ENCODE measurements around the gene IQGAP1. TPM values are rescaled to one million over a fixed set of nuclear protein-coding genes. Genes with fewer than 3 reads are reported as not detected.

Gene IQGAP1
- total RNA-seq, 6 experiments from 2014 or later = 12.2 to 43.7 (median 26.3) TPM

DNA sequence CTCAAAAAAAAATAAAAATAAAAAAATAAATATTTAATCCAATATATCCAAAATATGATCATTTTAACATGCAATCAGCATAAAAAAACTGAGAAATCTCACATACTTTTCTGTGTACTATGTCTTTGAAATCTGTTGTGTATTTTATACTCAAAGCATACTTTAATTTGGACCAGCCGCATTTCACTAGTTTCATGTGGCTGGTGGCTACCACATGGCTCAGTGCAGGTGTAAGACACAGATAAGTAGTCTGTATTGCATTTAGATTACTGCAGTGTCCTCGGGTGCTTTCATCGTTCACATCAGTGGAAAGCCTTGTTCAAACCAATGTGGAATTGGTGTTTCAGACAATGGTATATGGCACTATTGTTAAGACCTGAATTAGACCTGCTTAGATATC is 152.7 kb downstream of the IQGAP1 start:
- TF ChIP-seq POLR2A (IDR thresholded peaks at IDR 0.05) = no peak
- TF ChIP-seq, protein P1, sequence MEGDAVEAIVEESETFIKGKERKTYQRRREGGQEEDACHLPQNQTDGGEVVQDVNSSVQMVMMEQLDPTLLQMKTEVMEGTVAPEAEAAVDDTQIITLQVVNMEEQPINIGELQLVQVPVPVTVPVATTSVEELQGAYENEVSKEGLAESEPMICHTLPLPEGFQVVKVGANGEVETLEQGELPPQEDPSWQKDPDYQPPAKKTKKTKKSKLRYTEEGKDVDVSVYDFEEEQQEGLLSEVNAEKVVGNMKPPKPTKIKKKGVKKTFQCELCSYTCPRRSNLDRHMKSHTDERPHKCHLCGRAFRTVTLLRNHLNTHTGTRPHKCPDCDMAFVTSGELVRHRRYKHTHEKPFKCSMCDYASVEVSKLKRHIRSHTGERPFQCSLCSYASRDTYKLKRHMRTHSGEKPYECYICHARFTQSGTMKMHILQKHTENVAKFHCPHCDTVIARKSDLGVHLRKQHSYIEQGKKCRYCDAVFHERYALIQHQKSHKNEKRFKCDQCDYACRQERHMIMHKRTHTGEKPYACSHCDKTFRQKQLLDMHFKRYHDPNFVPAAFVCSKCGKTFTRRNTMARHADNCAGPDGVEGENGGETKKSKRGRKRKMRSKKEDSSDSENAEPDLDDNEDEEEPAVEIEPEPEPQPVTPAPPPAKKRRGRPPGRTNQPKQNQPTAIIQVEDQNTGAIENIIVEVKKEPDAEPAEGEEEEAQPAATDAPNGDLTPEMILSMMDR (IDR thresholded peaks at IDR 0.05) = no peak
- WGBS (ENCODE audit: insufficient coverage, low coverage, low lambda C conversion rate, missing lambda C conversion rate) = 85% methylated on average over 3 of the region's 3 CpGs
- ATAC-seq (no peak), DNase-seq (no peak)
- no peak overlapping the region for H3K27ac ChIP-seq
- peaks cover 0 to 6% (median 0%) of the 10 kb centered on the region in 4 donors for H3K36me3 ChIP-seq
- intact Hi-C loops (cut with DNase I) = no loop called here
- peaks cover 0 to 17% (median 0%) of the 10 kb centered on the region in 4 donors for H3K4me1 ChIP-seq
- H3K9me3 ChIP-seq = no peaks in the 10 kb centered on the region
- no peak overlapping the region for H3K4me3 ChIP-seq
- no peaks in the 10 kb centered on the region for H3K27me3 ChIP-seq

DNA sequence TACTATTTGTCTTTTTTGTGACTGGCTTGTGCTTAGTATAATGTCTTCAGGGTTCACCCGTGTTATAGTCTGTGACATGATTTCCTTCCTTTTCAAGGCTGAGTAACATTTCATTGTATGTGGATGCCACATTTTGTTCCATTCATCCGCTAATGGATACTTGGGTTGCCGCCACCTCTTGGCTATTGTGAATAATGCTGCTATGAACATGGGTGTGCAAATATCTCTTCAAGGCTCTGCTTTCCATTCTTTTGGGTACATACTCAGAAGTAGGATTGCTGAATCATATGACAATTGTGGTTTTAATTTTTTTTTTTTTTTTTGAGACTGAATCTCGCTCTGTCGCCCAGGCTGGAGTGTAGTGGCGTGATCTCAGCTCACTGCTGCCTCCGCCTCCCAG is 157.1 kb downstream of the IQGAP1 start:
- intact Hi-C loops (cut with DNase I) = no loop called here
- H3K27ac ChIP-seq = no peak overlapping the region
- H3K9me3 ChIP-seq = no peaks in the 10 kb centered on the region
- ATAC-seq = no peak
- 82% methylated on average over 4 of the region's 7 CpGs for WGBS (ENCODE audit: insufficient coverage, low coverage, low lambda C conversion rate, missing lambda C conversion rate)
- no peak overlapping the region for H3K4me3 ChIP-seq
- peaks cover 0 to 6% (median 0%) of the 10 kb centered on the region in 4 donors for H3K36me3 ChIP-seq
- H3K27me3 ChIP-seq = no peaks in the 10 kb centered on the region
- TF ChIP-seq, protein P1 (IDR thresholded peaks at IDR 0.05) = no peak
- TF ChIP-seq POLR2A (IDR thresholded peaks at IDR 0.05) = no peak
- H3K4me1 ChIP-seq = no peaks in the 10 kb centered on the region
- no peak for DNase-seq

DNA sequence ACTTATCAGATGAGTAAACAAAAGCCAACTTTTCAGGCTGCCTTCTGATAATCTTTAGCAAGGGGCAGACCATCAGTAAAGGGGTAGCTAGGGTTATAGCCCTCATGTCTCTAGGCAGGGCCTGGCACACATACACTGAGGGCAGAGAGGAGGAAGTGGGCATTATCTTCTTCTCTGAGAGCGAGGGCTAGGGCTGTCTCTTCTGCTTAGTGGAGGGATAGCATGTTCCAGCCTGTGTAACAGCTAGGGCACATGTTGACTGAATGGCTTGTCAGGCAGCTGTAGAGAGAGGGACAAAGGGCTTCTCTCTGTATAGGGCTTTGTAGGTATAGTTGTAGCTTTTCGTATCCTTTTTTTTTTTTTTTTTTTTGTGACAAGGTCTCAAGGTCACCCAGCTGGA is 159.5 kb downstream of the IQGAP1 start:
- H3K4me3 ChIP-seq = no peak overlapping the region
- H3K4me1 ChIP-seq = no peaks in the 10 kb centered on the region
- DNase-seq (no peak), ATAC-seq (peak in 1 of 4 donors; percentile 16)
- TF ChIP-seq, protein P1 (IDR thresholded peaks at IDR 0.05) = no peak
- TF ChIP-seq POLR2A (IDR thresholded peaks at IDR 0.05) = no peak
- no CpG with 5 or more reads among the region's 2 CpGs for WGBS (ENCODE audit: insufficient coverage, low coverage, low lambda C conversion rate, missing lambda C conversion rate)
- intact Hi-C loops (cut with DNase I) = no loop called here
- H3K27me3 ChIP-seq = no peaks in the 10 kb centered on the region
- no peak overlapping the region for H3K27ac ChIP-seq
- H3K9me3 ChIP-seq = no peaks in the 10 kb centered on the region
- H3K36me3 ChIP-seq = no peaks in the 10 kb centered on the region

DNA sequence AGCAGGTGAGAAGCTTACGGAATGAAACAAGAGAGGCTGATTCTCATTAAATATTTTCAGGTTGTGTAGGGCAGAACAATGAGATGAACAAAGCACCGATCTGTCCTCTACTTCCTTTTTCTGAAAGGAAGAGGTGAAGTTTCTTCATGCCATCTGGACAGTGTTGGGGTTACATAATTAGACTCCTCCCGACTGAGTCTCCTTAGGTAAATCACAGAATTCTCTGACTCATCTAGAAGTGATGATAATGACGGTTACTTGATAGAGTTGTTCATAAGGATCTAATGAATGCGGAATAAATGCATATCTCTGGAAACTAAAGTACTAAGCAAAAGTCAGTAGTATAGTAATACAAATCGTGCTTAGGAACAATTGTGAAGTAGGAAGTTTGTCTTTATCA is 162.9 kb downstream of the IQGAP1 start:
- no peak for DNase-seq
- peaks cover 0 to 13% (median 0%) of the 10 kb centered on the region in 4 donors for H3K4me1 ChIP-seq
- no peak overlapping the region for H3K27ac ChIP-seq
- no peaks in the 10 kb centered on the region for H3K36me3 ChIP-seq
- no peak overlapping the region for H3K4me3 ChIP-seq
- no peak for TF ChIP-seq POLR2A (IDR thresholded peaks at IDR 0.05)
- TF ChIP-seq, protein P1 (IDR thresholded peaks at IDR 0.05) = no peak
- no peaks in the 10 kb centered on the region for H3K9me3 ChIP-seq
- no peak for ATAC-seq
- WGBS (ENCODE audit: insufficient coverage, low coverage, low lambda C conversion rate, missing lambda C conversion rate) = 75% methylated on average over 6 of the region's 6 CpGs
- intact Hi-C loops (cut with DNase I) = no loop called here
- H3K27me3 ChIP-seq = no peaks in the 10 kb centered on the region

Small RNA genes lying within 50 kb of the gene (small RNA-seq; reads per million reads assigned to genes)
- gene NDUFA3P4 = 0 reads per million in 2 experiments

Other genes starting within 250 kb of the IQGAP1 start
- gene SEMA4B, start 186.9 kb upstream of the IQGAP1 start, total RNA-seq = 10 to 100 TPM; 17.1 to 67.7 (median 20.3) TPM
- gene CIB1, start 154.3 kb upstream of the IQGAP1 start, total RNA-seq = 10 to 100 TPM; 43.4 to 83.0 (median 51.0) TPM
- 10 to 100 TPM in 2 of 6 experiments, 1 to 10 TPM in 4; 3.6 to 13.6 (median 7.3) TPM for gene GDPGP1, start 154.0 kb upstream of the IQGAP1 start, total RNA-seq
- under 1 TPM in 2 of 6 experiments, not detected in 4; 0.13 to 0.46 TPM for gene TTLL13, start 138.7 kb upstream of the IQGAP1 start, total RNA-seq
- 10 to 100 TPM; 24.0 to 29.5 (median 26.4) TPM for gene NGRN, start 122.6 kb upstream of the IQGAP1 start, total RNA-seq
- 1 to 10 TPM; 1.2 to 2.5 (median 1.7) TPM for gene ZNF774, start 36.0 kb upstream of the IQGAP1 start, total RNA-seq
- 10 to 100 TPM in 4 of 6 experiments, 1 to 10 TPM in 2; 8.4 to 16.2 (median 11.3) TPM for gene CRTC3, start 141.7 kb downstream of the IQGAP1 start, total RNA-seq